ENCODE data around the gene SMIM9.
"Not testable (repeated sequence)": the region's sequence is repeated elsewhere in the genome, so short reads cannot be mapped to it uniquely, and the experiment has no call there.

The SMIM9 gene

GRCh38 chrX:154829926-154830442, 4.5 kb downstream of the SMIM9 start:
- Histone ChIP-seq H3K4me2 (ENCODE audit: low read length) (no peak overlapping the region), H2AFZ (ENCODE audit: low read depth, low read length) (0 out of 2 replicates have a peak overlapping the region, but pooled peaks have one; percentile 4), H3K27me3 (ENCODE audit: low read depth, low read length) (no peaks in the 10 kb centered on the region), H3K9ac (ENCODE audit: low read length) (no peak overlapping the region), H3K79me2 (ENCODE audit: low read length) (no peaks in the 10 kb centered on the region), H4K20me1 (ENCODE audit: insufficient read depth, low read length) (no peaks in the 10 kb centered on the region), H3K9me3 (ENCODE audit: insufficient read depth, low read length) (no peaks in the 10 kb centered on the region), H3K36me3 (replicated peaks; ENCODE audit: low read depth, low read length) (no peaks in the 10 kb centered on the region), H3K27ac (ENCODE audit: low read length) (no peak overlapping the region), H3K4me1 (ENCODE audit: low read length) (peaks cover 36% of the 10 kb centered on the region), H3K4me3 (ENCODE audit: low read length) (no peak overlapping the region)
- TF ChIP-seq, protein P1, sequence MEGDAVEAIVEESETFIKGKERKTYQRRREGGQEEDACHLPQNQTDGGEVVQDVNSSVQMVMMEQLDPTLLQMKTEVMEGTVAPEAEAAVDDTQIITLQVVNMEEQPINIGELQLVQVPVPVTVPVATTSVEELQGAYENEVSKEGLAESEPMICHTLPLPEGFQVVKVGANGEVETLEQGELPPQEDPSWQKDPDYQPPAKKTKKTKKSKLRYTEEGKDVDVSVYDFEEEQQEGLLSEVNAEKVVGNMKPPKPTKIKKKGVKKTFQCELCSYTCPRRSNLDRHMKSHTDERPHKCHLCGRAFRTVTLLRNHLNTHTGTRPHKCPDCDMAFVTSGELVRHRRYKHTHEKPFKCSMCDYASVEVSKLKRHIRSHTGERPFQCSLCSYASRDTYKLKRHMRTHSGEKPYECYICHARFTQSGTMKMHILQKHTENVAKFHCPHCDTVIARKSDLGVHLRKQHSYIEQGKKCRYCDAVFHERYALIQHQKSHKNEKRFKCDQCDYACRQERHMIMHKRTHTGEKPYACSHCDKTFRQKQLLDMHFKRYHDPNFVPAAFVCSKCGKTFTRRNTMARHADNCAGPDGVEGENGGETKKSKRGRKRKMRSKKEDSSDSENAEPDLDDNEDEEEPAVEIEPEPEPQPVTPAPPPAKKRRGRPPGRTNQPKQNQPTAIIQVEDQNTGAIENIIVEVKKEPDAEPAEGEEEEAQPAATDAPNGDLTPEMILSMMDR (IDR thresholded peaks at IDR 0.05; ENCODE audit: low read depth, low read length) = no peak
- no peak for TF ChIP-seq EZH2phosphoT487 (IDR thresholded peaks at IDR 0.05; ENCODE audit: low read depth)

GRCh38 chrX:154829134-154829533, 5.3 kb downstream of the SMIM9 start:
- no peak overlapping the region for H3K27ac ChIP-seq (ENCODE audit: low read length)
- peaks cover 36% of the 10 kb centered on the region for H3K4me1 ChIP-seq (ENCODE audit: low read length)
- TF ChIP-seq EZH2phosphoT487 (IDR thresholded peaks at IDR 0.05; ENCODE audit: low read depth) = no peak
- TF ChIP-seq, protein P1 (IDR thresholded peaks at IDR 0.05; ENCODE audit: low read depth, low read length) = no peak
- no peak overlapping the region for H3K9ac ChIP-seq (ENCODE audit: low read length)
- H4K20me1 ChIP-seq (ENCODE audit: insufficient read depth, low read length) = no peaks in the 10 kb centered on the region
- H3K79me2 ChIP-seq (ENCODE audit: low read length) = no peaks in the 10 kb centered on the region
- H3K36me3 ChIP-seq (replicated peaks; ENCODE audit: low read depth, low read length) = no peaks in the 10 kb centered on the region
- H3K9me3 ChIP-seq (ENCODE audit: insufficient read depth, low read length) = no peaks in the 10 kb centered on the region
- peak overlapping the region; percentile 6; the same call in 1 of the 2 replicates for H3K4me2 ChIP-seq (ENCODE audit: low read length)
- H3K27me3 ChIP-seq (ENCODE audit: low read depth, low read length) = no peaks in the 10 kb centered on the region
- H2AFZ ChIP-seq (ENCODE audit: low read depth, low read length) = peak overlapping the region; percentile 4; the same call in 1 of the 2 replicates
- H3K4me3 ChIP-seq (ENCODE audit: low read length) = no peak overlapping the region

GRCh38 chrX:154828016-154828408, 6.5 kb downstream of the SMIM9 start:
- Histone ChIP-seq H3K4me3 (ENCODE audit: low read length) (peak overlapping the region; percentile 44), H4K20me1 (ENCODE audit: insufficient read depth, low read length) (no peaks in the 10 kb centered on the region), H3K4me1 (ENCODE audit: low read length) (peaks cover 45% of the 10 kb centered on the region), H3K79me2 (ENCODE audit: low read length) (no peaks in the 10 kb centered on the region), H3K27me3 (ENCODE audit: low read depth, low read length) (no peaks in the 10 kb centered on the region), H3K36me3 (replicated peaks; ENCODE audit: low read depth, low read length) (no peaks in the 10 kb centered on the region), H2AFZ (ENCODE audit: low read depth, low read length) (0 out of 2 replicates have a peak overlapping the region, but pooled peaks have one; percentile 72), H3K4me2 (ENCODE audit: low read length) (peak overlapping the region; percentile 66), H3K9me3 (ENCODE audit: insufficient read depth, low read length) (no peaks in the 10 kb centered on the region), H3K27ac (ENCODE audit: low read length) (peak overlapping the region; percentile 77), H3K9ac (ENCODE audit: low read length) (peak overlapping the region; percentile 9; the same call in 1 of the 2 replicates)
- TF ChIP-seq, protein P1 (IDR thresholded peaks at IDR 0.05; ENCODE audit: low read depth, low read length) = no peak
- TF ChIP-seq EZH2phosphoT487 (IDR thresholded peaks at IDR 0.05; ENCODE audit: low read depth) = no peak

DNA sequence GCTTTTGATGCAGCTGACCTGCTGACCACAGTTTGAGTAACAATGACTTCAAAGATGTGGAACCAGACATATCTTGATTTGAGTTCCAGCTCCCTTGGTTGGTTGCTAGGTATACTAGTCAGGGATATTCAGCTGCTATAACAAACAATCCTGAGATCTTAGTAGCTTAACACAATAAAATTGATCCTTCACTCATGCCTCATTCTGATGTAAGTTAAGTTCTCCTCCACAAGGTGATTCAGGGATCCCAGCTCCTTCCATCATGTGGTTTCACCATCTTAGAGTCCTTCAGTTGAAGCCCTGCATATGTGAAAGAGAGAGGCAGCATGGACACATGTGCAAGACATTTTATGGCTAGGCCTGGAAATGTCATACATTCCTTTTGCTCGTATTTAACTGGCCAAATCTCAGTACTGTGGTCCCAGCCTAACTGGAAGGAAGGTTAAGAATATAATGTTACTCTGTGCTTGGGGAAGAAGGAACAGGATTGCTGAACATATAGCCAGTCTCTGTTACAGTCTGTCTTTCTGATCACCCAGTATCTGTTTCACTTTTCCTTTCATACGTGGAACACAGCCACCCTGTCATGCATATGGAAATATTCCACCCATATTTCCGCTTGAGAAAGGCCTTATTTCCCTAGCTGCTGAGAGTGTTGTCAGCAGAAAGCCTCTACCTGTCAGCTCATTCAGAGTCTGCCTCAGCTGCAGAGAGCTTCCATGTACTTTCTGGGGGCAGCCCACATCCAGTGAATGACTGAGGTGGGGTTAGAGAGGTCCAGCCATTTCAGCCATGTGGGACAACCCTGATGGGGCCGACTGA, 7.1 kb downstream of the SMIM9 start:
- Histone ChIP-seq H3K9ac (ENCODE audit: low read length) (peak overlapping the region; percentile 41; the same call in 1 of the 2 replicates), H3K79me2 (ENCODE audit: low read length) (no peaks in the 10 kb centered on the region), H4K20me1 (ENCODE audit: insufficient read depth, low read length) (no peaks in the 10 kb centered on the region), H3K4me3 (ENCODE audit: low read length) (peak overlapping the region; percentile 44), H3K4me1 (ENCODE audit: low read length) (peaks cover 50% of the 10 kb centered on the region), H3K27me3 (ENCODE audit: low read depth, low read length) (no peaks in the 10 kb centered on the region), H3K9me3 (ENCODE audit: insufficient read depth, low read length) (no peaks in the 10 kb centered on the region), H3K27ac (ENCODE audit: low read length) (peak overlapping the region; percentile 77), H2AFZ (ENCODE audit: low read depth, low read length) (peak overlapping the region; percentile 72), H3K36me3 (replicated peaks; ENCODE audit: low read depth, low read length) (no peaks in the 10 kb centered on the region), H3K4me2 (ENCODE audit: low read length) (peak overlapping the region; percentile 66)
- TF ChIP-seq, protein P1 (IDR thresholded peaks at IDR 0.05; ENCODE audit: low read depth, low read length) = no peak
- TF ChIP-seq EZH2phosphoT487 (IDR thresholded peaks at IDR 0.05; ENCODE audit: low read depth) = no peak

GRCh38 chrX:154825586-154825985, 8.9 kb downstream of the SMIM9 start:
- H4K20me1 ChIP-seq (ENCODE audit: insufficient read depth, low read length); H3K4me3 ChIP-seq (ENCODE audit: low read length); H3K36me3 ChIP-seq (replicated peaks; ENCODE audit: low read depth, low read length); H3K27me3 ChIP-seq (ENCODE audit: low read depth, low read length); H3K79me2 ChIP-seq (ENCODE audit: low read length); H3K4me2 ChIP-seq (ENCODE audit: low read length); H3K9ac ChIP-seq (ENCODE audit: low read length); H3K27ac ChIP-seq (ENCODE audit: low read length); H2AFZ ChIP-seq (ENCODE audit: low read depth, low read length); H3K9me3 ChIP-seq (ENCODE audit: insufficient read depth, low read length): not testable (repeated sequence)
- H3K4me1 ChIP-seq (ENCODE audit: low read length) = peaks cover 66% of the 10 kb centered on the region
